WI38 (cell line): ENCODE data around the gene SLC6A12.

ENCODE experiments used
- H3K4me3 ChIP-seq: 2 replicates; pipeline ENCODE4 v1.5.1; 2011; ENCODE audit warnings: low read depth, mild to moderate bottlenecking, control low read depth, low read length
- CTCF ChIP-seq: IDR thresholded peaks from 2 replicates; pipeline ENCODE4 v1.5.1; 2012; ENCODE audit warnings: low read depth, mild to moderate bottlenecking, control low read depth, low read length

The SLC6A12 gene

GRCh38 chr12:204261-204678 lies 9.7 kb downstream of the SLC6A12 start:
- no peak for TF ChIP-seq CTCF
- no peak overlapping the region for H3K4me3 ChIP-seq

GRCh38 chr12:203462-204260 lies 10.3 kb downstream of the SLC6A12 start:
- peak overlapping the region; percentile 27 for H3K4me3 ChIP-seq
- no peak for TF ChIP-seq CTCF

- no peak for TF ChIP-seq CTCF
- no peak overlapping the region for H3K4me3 ChIP-seq
Measured at GRCh38 chr12:203074-203461, 10.9 kb downstream of the SLC6A12 start.

GRCh38 chr12:202081-202731 lies 11.8 kb downstream of the SLC6A12 start:
- no peak for TF ChIP-seq CTCF
- no peak overlapping the region for H3K4me3 ChIP-seq

- no peak overlapping the region for H3K4me3 ChIP-seq
- no peak for TF ChIP-seq CTCF
Measured at GRCh38 chr12:201361-201760, 12.6 kb downstream of the SLC6A12 start.

- no peak overlapping the region for H3K4me3 ChIP-seq
- no peak for TF ChIP-seq CTCF
Measured at GRCh38 chr12:198705-199104, 15.3 kb downstream of the SLC6A12 start.
